Mesothelial cell of epicardium (in vitro differentiated cells): ENCODE data around the gene ARL4D. TPM values are rescaled to one million over a fixed set of nuclear protein-coding genes. Genes with fewer than 3 reads are reported as not detected.
A peak's percentile ranks its signal among the peaks of the same experiment; 100 is the strongest.

ENCODE experiments used
- DNase-seq, 2 experiments: peaks; one replicate each; pipeline ENCODE4 v3.0.0; 2021; ENCODE audit warnings: low spot score in 2 of 2; ENCODE audit not compliant: unreplicated experiment in 2 of 2
- H3K27ac Mint-ChIP-seq: 2 replicates; pipeline ENCODE4 v1.8.0; 2021; ENCODE audit warnings: mixed read lengths
- H3K27me3 Mint-ChIP-seq: 2 replicates; pipeline ENCODE4 v1.8.0; 2021; ENCODE audit warnings: low read depth, mixed read lengths
- H3K36me3 Mint-ChIP-seq: 2 replicates; pipeline ENCODE4 v1.8.0; 2021; ENCODE audit warnings: mixed read lengths
- H3K4me1 Mint-ChIP-seq: 2 replicates; pipeline ENCODE4 v1.8.0; 2021; ENCODE audit warnings: mixed read lengths
- H3K4me3 Mint-ChIP-seq: 2 replicates; pipeline ENCODE4 v1.8.0; 2021; ENCODE audit warnings: mild to moderate bottlenecking, moderate library complexity, mixed read lengths
- H3K9me3 Mint-ChIP-seq: 2 replicates; pipeline ENCODE4 v1.8.0; 2021; ENCODE audit warnings: mixed read lengths
- CTCF ChIP-seq: fragments of 200-600 bp; sonication (generic); IDR thresholded peaks from one replicate; pipeline ENCODE4 v1.5.0; 2021; ENCODE audit warnings: antibody characterized with exemption; ENCODE audit not compliant: unreplicated experiment
- total RNA-seq: library from RNA; stranded (reverse); gene quantifications from 3 replicates; pipeline ENCODE4 v1.2.1, GENCODE V29; 2021

Gene ARL4D
- total RNA-seq, 1 donor from 2014 or later = 8.1 TPM

DNA sequence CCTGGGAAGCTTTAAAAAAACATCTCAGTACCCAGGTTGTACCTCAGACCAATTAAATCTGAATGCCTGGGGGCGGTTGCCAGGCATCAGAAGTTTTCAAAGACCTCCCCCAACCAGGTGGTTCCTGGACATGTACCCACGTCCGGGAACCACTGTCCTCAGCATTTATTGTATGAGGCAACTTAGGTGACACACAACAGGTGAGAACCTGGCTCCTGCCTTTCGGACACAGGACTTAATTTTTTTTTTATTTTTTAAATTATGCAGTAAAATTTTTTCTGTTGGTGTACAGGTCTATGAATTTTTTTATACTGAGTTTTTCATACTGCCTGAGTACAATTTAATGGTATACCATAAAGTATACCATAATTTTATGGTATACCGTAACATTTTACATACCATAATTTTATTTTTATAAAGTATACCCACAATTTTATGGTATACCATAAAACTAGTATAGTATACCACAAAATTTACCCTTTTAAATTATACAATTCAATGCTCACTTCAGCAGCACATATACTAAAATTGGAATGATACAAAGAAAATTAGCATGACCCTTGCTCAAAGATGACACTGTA lies 46.3 kb downstream of the ARL4D start:
- Mint-ChIP-seq H3K4me3 (no peak overlapping the region), H3K27ac (peak overlapping the region; percentile 67), H3K27me3 (no peaks in the 10 kb centered on the region), H3K9me3 (peaks cover 4% of the 10 kb centered on the region), H3K4me1 (peaks cover 12% of the 10 kb centered on the region), H3K36me3 (no peaks in the 10 kb centered on the region)
- no peak for DNase-seq
- no peak for TF ChIP-seq CTCF

GRCh38 chr17:43446773-43447172 lies 48.0 kb downstream of the ARL4D start:
- Mint-ChIP-seq H3K36me3 (no peaks in the 10 kb centered on the region), H3K27ac (no peak overlapping the region), H3K27me3 (no peaks in the 10 kb centered on the region), H3K4me3 (no peak overlapping the region), H3K4me1 (peaks cover 12% of the 10 kb centered on the region), H3K9me3 (peaks cover 4% of the 10 kb centered on the region)
- no peak for TF ChIP-seq CTCF
- DNase-seq = no peak

GRCh38 chr17:43448720-43449469 lies 50.1 kb downstream of the ARL4D start:
- Mint-ChIP-seq H3K9me3 (peaks cover 4% of the 10 kb centered on the region), H3K27me3 (no peaks in the 10 kb centered on the region), H3K4me1 (peaks cover 11% of the 10 kb centered on the region), H3K36me3 (no peaks in the 10 kb centered on the region), H3K4me3 (no peak overlapping the region), H3K27ac (no peak overlapping the region)
- DNase-seq = no peak
- TF ChIP-seq CTCF = no peak

- no peak overlapping the region for H3K4me3 Mint-ChIP-seq
- TF ChIP-seq CTCF = no peak
- peaks cover 4% of the 10 kb centered on the region for H3K9me3 Mint-ChIP-seq
- no peak for DNase-seq
- H3K4me1 Mint-ChIP-seq = peaks cover 4% of the 10 kb centered on the region
- H3K36me3 Mint-ChIP-seq = no peaks in the 10 kb centered on the region
- H3K27ac Mint-ChIP-seq = no peak overlapping the region
- H3K27me3 Mint-ChIP-seq = peaks cover under 1% of the 10 kb centered on the region
Measured at GRCh38 chr17:43449470-43450248, 50.9 kb downstream of the ARL4D start.

Other genes with a start within 250 kb of the ARL4D start
- 61.6 to 63.5 TPM (median 63.3 TPM) in 3 replicates for gene NBR1, start 227.8 kb upstream of the ARL4D start, total RNA-seq
- 12.6 to 14.1 TPM (median 13.3 TPM) in 3 replicates for gene TMEM106A, start 187.1 kb upstream of the ARL4D start, total RNA-seq
- gene CCDC200, start 170.4 kb upstream of the ARL4D start, total RNA-seq = not detected in 3 replicates
- gene RNU2-1, start 165.0 kb upstream of the ARL4D start, total RNA-seq = 5,898 to 7,362 TPM (median 7,002 TPM) in 3 replicates
- 64.4 to 71.9 TPM (median 68.6 TPM) in 3 replicates for gene DHX8, start 85.0 kb downstream of the ARL4D start, total RNA-seq
- 4.4 to 5.6 TPM (median 5.4 TPM) in 3 replicates for gene ETV4, start 147.3 kb downstream of the ARL4D start, total RNA-seq